ENCODE measurements around the gene RXFP2. TPM values are rescaled to one million over a fixed set of nuclear protein-coding genes. Genes with fewer than 3 reads are reported as not detected.

RXFP2 gene
- total and polyA plus RNA-seq, 2 experiments from 2014 or later, result not detected

GRCh38 chr13:31706105-31706504 is 33.2 kb upstream of the RXFP2 start:
- no peaks in the 10 kb centered on the region for H3K36me3 ChIP-seq (ENCODE audit: low read depth)
- H3K4me3 ChIP-seq, result no peak overlapping the region
- no peaks in the 10 kb centered on the region for H3K27me3 ChIP-seq (replicated peaks; ENCODE audit: insufficient read depth)
- no peak overlapping the region for H3K9ac ChIP-seq
- DNase-seq, result no peak
- H3K9me3 ChIP-seq (ENCODE audit: low read depth), result no peaks in the 10 kb centered on the region
- no peak overlapping the region for H3K4me2 ChIP-seq (ENCODE audit: unreplicated experiment)
- H3K79me2 ChIP-seq (ENCODE audit: insufficient read depth), result no peaks in the 10 kb centered on the region
- no peaks in the 10 kb centered on the region for H3F3A ChIP-seq (ENCODE audit: insufficient read depth)
- H3K27ac ChIP-seq, result no peak overlapping the region
- H4K20me1 ChIP-seq (ENCODE audit: insufficient read depth), result no peaks in the 10 kb centered on the region
- 78 to 86% methylated on average over 1 of the region's 1 CpG for whole genome bisulfite sequencing, 2 experiments (ENCODE audit: low coverage in 1 of 2, low lambda C conversion rate in 2 of 2, missing lambda C conversion rate in 2 of 2)
- in situ Hi-C loops (cut with MboI), result no loop called here
- H2AFZ ChIP-seq, result no peak overlapping the region
- TF ChIP-seq EZH2 (IDR thresholded peaks at IDR 0.05; ENCODE audit: insufficient read depth, poor library complexity, severe bottlenecking) (no peak), EZH2phosphoT487 (IDR thresholded peaks at IDR 0.05; ENCODE audit: insufficient read depth, low read depth) (no peak)
- H3K9me2 ChIP-seq (ENCODE audit: insufficient read depth), result no peaks in the 10 kb centered on the region; the same call in 1 of the 2 replicates
- H3K4me1 ChIP-seq (ENCODE audit: insufficient read depth), result no peaks in the 10 kb centered on the region

- no peaks in the 10 kb centered on the region; the same call in none of the 2 replicates for H3K27me3 ChIP-seq (replicated peaks; ENCODE audit: insufficient read depth)
- no peaks in the 10 kb centered on the region for H3K9me3 ChIP-seq (ENCODE audit: low read depth)
- no peak overlapping the region for H2AFZ ChIP-seq
- in situ Hi-C loops (cut with MboI), result no loop called here
- no peaks in the 10 kb centered on the region for H3K36me3 ChIP-seq (ENCODE audit: low read depth)
- H3K27ac ChIP-seq, result no peak overlapping the region
- H3K4me1 ChIP-seq (ENCODE audit: insufficient read depth), result 0 out of 2 replicates have a peak, but pooled peaks cover under 1% of the 10 kb centered on the region
- H3K79me2 ChIP-seq (ENCODE audit: insufficient read depth), result no peaks in the 10 kb centered on the region
- peak; percentile 32 for DNase-seq
- H3K9ac ChIP-seq, result no peak overlapping the region
- no peaks in the 10 kb centered on the region for H3K9me2 ChIP-seq (ENCODE audit: insufficient read depth)
- no peak overlapping the region for H3K4me2 ChIP-seq (ENCODE audit: unreplicated experiment)
- 0 out of 2 replicates have a peak, but pooled peaks cover 3% of the 10 kb centered on the region for H3F3A ChIP-seq (ENCODE audit: insufficient read depth)
- TF ChIP-seq EZH2phosphoT487 (IDR thresholded peaks at IDR 0.05; ENCODE audit: insufficient read depth, low read depth), result no peak
- no peak for TF ChIP-seq EZH2 (IDR thresholded peaks at IDR 0.05; ENCODE audit: insufficient read depth, poor library complexity, severe bottlenecking)
- H4K20me1 ChIP-seq (ENCODE audit: insufficient read depth), result no peaks in the 10 kb centered on the region
- no peak overlapping the region for H3K4me3 ChIP-seq
These were observed 21.7 kb upstream of the RXFP2 start for GRCh38 chr13:31717583-31717982.

- H3K9me2 ChIP-seq (ENCODE audit: insufficient read depth), result no peaks in the 10 kb centered on the region
- in situ Hi-C loops (cut with MboI), result no loop called here
- no peaks in the 10 kb centered on the region for H3K9me3 ChIP-seq (ENCODE audit: low read depth)
- no peak for DNase-seq
- no peak overlapping the region for H3K9ac ChIP-seq
- no peak overlapping the region for H3K4me3 ChIP-seq
- TF ChIP-seq EZH2phosphoT487 (IDR thresholded peaks at IDR 0.05; ENCODE audit: insufficient read depth, low read depth), result no peak
- TF ChIP-seq EZH2 (IDR thresholded peaks at IDR 0.05; ENCODE audit: insufficient read depth, poor library complexity, severe bottlenecking), result no peak
- H3K4me2 ChIP-seq (ENCODE audit: unreplicated experiment), result no peak overlapping the region
- H4K20me1 ChIP-seq (ENCODE audit: insufficient read depth), result no peaks in the 10 kb centered on the region
- H3K27ac ChIP-seq, result no peak overlapping the region
- H3K36me3 ChIP-seq (ENCODE audit: low read depth), result no peaks in the 10 kb centered on the region
- no peaks in the 10 kb centered on the region for H3K79me2 ChIP-seq (ENCODE audit: insufficient read depth)
- H3F3A ChIP-seq (ENCODE audit: insufficient read depth), result 0 out of 2 replicates have a peak, but pooled peaks cover 3% of the 10 kb centered on the region
- no peak overlapping the region for H2AFZ ChIP-seq
- whole genome bisulfite sequencing, 2 experiments (ENCODE audit: low coverage in 1 of 2, low lambda C conversion rate in 2 of 2, missing lambda C conversion rate in 2 of 2), result 44 to 45% methylated on average over 3 of the region's 3 CpGs
- H3K27me3 ChIP-seq (replicated peaks; ENCODE audit: insufficient read depth), result no peaks in the 10 kb centered on the region; the same call in 1 of the 2 replicates
- 0 out of 2 replicates have a peak, but pooled peaks cover 5% of the 10 kb centered on the region for H3K4me1 ChIP-seq (ENCODE audit: insufficient read depth)
These were observed 20.1 kb upstream of the RXFP2 start for GRCh38 chr13:31719214-31719613.

GRCh38 chr13:31722673-31723072 is 16.7 kb upstream of the RXFP2 start:
- H3K4me1 ChIP-seq (ENCODE audit: insufficient read depth), result 0 out of 2 replicates have a peak, but pooled peaks cover 5% of the 10 kb centered on the region
- in situ Hi-C loops (cut with MboI), result no loop called here

More at GRCh38 chr13:31722673-31723072, 16.7 kb upstream of the RXFP2 start:
- H4K20me1 ChIP-seq (ENCODE audit: insufficient read depth), result no peaks in the 10 kb centered on the region
- no peaks in the 10 kb centered on the region; the same call in 1 of the 2 replicates for H3K27me3 ChIP-seq (replicated peaks; ENCODE audit: insufficient read depth)
- no peak overlapping the region for H2AFZ ChIP-seq
- H3K27ac ChIP-seq, result no peak overlapping the region
- H3K9me2 ChIP-seq (ENCODE audit: insufficient read depth), result no peaks in the 10 kb centered on the region
- no peak overlapping the region for H3K4me2 ChIP-seq (ENCODE audit: unreplicated experiment)
- 11 to 21% methylated on average over 5 of the region's 5 CpGs for WGBS, 2 experiments (ENCODE audit: low coverage in 1 of 2, low lambda C conversion rate in 2 of 2, missing lambda C conversion rate in 2 of 2)
- DNase-seq, result no peak
- H3K9me3 ChIP-seq (ENCODE audit: low read depth), result no peaks in the 10 kb centered on the region
- H3K4me3 ChIP-seq, result no peak overlapping the region
- no peak overlapping the region for H3K9ac ChIP-seq
- H3K79me2 ChIP-seq (ENCODE audit: insufficient read depth), result no peaks in the 10 kb centered on the region
- H3F3A ChIP-seq (ENCODE audit: insufficient read depth), result no peaks in the 10 kb centered on the region
- no peaks in the 10 kb centered on the region for H3K36me3 ChIP-seq (ENCODE audit: low read depth)
- TF ChIP-seq EZH2phosphoT487 (IDR thresholded peaks at IDR 0.05; ENCODE audit: insufficient read depth, low read depth) (no peak), EZH2 (IDR thresholded peaks at IDR 0.05; ENCODE audit: insufficient read depth, poor library complexity, severe bottlenecking) (no peak)

Measured in GM23248 (cell line).